GM12865 (cell line): ENCODE results near the gene PRICKLE2.

ENCODE experiments used
- DNase-seq: peaks from one replicate; pipeline ENCODE4 v3.0.0; 2010; ENCODE audit warnings: low read depth
- H3K4me3 ChIP-seq: 2 replicates; pipeline ENCODE4 v1.5.1; 2011; ENCODE audit warnings: mild to moderate bottlenecking, low read depth, low read length, control low read depth
- CTCF ChIP-seq: IDR thresholded peaks from 2 replicates; pipeline ENCODE4 v1.5.1; 2011; ENCODE audit warnings: low read length, control low read depth, low read depth, inconsistent platforms; ENCODE audit not compliant: insufficient read depth; ENCODE audit errors: missing control alignments

PRICKLE2 gene

GRCh38 chr3:64063207-64063982 lies 161.9 kb downstream of the PRICKLE2 start:
- no peak overlapping the region for H3K4me3 ChIP-seq
- no peak for TF ChIP-seq CTCF
- no peak for DNase-seq

GRCh38 chr3:64061628-64062027 lies 163.6 kb downstream of the PRICKLE2 start:
- no peak for DNase-seq
- TF ChIP-seq CTCF = no peak
- no peak overlapping the region for H3K4me3 ChIP-seq

DNA sequence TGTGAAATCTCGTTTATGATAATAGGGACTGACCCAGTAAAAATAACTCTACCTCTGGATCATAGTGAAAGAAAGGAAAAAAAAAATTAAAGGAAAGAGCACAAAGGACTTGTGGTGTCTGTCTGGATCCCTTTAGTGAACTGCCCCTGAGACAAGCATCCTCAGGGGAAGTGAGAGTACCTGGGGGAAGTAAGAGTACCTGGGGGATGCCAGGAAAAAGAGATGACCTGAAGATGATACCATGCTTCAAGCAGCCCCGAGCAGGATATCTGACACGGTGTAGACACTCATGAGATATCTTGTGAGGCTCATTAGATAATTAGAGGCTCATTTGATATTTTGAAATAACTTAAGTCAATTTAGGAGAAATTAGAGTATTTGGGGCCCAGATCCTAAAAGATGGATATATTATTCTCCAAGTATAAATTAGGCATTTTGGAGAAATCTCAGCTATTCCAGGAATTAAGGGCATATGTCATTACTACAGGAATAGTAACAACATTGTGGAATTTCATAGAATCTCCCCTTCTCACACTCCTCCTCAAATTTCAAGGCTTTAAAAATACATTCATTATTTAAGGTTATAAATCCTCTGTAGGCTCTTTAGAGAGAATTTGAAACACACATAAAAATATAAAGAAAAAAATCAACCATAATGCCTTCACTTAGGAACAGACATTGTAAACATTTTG lies 165.6 kb downstream of the PRICKLE2 start:
- DNase-seq = no peak
- TF ChIP-seq CTCF = no peak
- no peak overlapping the region for H3K4me3 ChIP-seq

DNA sequence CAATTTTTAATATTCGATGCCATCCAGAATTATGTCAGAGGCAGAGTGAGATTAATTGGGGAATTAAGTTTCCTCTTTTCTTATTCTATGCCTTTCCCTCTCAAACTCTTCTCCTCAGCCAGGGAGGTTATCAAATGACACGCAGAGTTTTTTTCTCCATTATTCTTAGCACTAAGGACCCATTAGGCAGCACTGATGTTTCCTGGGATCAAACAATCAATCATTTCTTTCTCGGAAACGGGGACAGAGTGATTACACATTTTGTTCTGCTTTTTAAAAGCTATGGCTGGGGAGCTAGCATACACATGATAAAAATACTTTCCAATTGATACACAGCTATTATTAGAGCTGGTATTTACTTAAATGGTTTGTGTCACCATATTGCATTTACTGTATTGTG lies 166.7 kb downstream of the PRICKLE2 start:
- TF ChIP-seq CTCF = no peak
- no peak for DNase-seq
- no peak overlapping the region for H3K4me3 ChIP-seq

GRCh38 chr3:64057231-64057630 lies 168.0 kb downstream of the PRICKLE2 start:
- no peak overlapping the region for H3K4me3 ChIP-seq
- TF ChIP-seq CTCF = no peak
- no peak for DNase-seq

DNA sequence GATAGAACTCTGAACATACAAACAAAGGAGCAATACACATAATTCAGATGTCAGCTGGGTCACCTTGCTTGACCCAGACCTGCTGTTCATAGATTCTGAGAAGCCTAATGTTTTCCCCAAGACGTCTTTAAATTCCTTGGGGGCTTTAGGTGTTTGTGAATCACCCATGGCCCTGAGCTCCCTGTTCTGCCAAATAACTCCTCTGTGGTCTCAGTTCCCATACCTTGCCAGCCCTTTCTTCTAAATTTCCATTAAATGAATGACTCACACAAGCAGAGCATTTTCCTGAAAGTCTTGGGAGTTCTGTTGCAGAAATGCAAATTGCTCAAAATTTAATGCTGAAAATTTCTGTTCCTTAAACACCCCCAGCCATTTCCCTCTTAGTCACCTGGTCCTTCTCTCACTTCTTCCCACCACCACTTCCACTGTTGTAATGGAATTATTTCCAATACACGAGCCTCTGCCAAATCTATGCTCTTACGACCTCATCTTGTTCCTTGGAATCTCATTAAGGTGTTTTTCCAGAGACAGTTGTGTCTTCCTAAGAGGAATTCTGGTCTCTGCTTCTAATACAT lies 168.6 kb downstream of the PRICKLE2 start:
- H3K4me3 ChIP-seq = no peak overlapping the region
- no peak for DNase-seq
- TF ChIP-seq CTCF = no peak
